Measurements from ENCODE around the gene SKIC2.
"Not testable (repeated sequence)": the region's sequence is repeated elsewhere in the genome, so short reads cannot be mapped to it uniquely, and the experiment has no call there.

DNA sequence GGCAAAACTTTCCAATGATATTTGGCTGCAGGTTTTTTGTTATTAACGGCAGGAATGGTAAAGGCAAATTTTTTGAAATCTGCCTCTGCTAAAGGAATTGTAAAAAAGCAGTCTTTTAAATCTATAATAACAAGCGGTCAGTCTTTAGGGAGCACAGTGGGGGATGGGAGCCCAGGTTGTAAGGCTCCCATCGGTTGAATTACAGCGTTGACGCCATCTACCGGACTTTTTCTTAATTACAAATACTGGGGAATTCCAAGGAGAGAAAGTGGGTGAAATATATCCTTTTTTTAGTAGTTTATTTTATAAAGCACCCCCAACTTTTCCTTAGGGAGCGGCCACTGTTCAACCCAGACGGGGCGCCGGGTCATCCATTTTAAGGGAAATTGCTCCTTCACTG is 30.4 kb downstream of the SKIC2 start:
- TF ChIP-seq, protein P1, sequence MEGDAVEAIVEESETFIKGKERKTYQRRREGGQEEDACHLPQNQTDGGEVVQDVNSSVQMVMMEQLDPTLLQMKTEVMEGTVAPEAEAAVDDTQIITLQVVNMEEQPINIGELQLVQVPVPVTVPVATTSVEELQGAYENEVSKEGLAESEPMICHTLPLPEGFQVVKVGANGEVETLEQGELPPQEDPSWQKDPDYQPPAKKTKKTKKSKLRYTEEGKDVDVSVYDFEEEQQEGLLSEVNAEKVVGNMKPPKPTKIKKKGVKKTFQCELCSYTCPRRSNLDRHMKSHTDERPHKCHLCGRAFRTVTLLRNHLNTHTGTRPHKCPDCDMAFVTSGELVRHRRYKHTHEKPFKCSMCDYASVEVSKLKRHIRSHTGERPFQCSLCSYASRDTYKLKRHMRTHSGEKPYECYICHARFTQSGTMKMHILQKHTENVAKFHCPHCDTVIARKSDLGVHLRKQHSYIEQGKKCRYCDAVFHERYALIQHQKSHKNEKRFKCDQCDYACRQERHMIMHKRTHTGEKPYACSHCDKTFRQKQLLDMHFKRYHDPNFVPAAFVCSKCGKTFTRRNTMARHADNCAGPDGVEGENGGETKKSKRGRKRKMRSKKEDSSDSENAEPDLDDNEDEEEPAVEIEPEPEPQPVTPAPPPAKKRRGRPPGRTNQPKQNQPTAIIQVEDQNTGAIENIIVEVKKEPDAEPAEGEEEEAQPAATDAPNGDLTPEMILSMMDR (IDR thresholded peaks at IDR 0.05): not testable (repeated sequence)
- not testable (repeated sequence) for TF ChIP-seq POLR2A (IDR thresholded peaks at IDR 0.05)
